Kidney tubule cell (primary cell): ENCODE data around the gene WDR48.

Experiments
- DNase-seq: peaks from one replicate; pipeline ENCODE4 v3.0.0-alpha.2; 2018; ENCODE audit warnings: low spot score

WDR48 gene

DNA sequence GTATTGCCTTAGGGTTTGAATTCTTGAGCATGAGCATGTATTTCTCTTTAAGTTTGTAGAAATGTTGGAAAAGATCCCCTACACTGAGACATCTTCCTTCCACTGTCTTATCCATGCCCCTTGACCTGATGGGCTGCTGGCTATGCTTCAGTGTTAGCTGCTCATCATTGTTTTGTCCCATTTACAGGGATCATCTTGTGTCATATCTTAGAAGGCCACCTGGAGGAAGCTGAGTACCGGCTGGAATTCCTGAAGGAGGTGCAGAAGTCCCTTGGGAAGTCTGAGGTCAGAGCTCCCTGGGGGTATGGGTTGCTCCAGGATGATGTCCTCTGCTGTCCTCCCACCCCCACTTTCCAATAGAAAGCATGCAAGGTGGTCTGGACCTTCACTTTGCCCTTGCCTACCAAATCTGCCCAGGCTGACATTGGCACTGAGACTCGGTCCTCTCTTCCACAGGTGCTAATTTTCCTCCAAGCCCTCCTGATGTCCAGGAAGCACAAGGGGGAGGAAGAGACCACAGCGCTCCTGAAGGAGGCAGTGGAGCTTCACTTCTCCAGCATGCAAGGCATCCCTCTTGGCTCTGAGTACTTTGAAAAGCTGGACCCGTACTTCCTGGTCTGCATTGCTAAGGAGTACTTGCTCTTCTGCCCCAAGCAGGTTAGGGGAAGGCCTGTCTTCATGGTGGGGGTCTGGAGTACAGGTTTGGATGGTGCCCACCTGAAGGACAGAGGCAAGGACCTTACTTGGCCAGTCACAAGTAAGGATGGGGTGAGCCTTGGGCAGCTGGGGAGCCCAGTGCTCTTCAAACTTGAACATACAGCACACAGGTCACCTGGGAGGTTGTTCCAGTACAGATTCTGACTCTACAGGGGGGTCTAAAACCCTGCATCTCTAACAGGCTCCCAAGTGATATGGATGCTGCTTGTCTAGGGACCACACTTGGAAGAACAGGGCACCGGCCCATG is 73.3 kb downstream of the WDR48 start:
- DNase-seq = peak; percentile 60

DNA sequence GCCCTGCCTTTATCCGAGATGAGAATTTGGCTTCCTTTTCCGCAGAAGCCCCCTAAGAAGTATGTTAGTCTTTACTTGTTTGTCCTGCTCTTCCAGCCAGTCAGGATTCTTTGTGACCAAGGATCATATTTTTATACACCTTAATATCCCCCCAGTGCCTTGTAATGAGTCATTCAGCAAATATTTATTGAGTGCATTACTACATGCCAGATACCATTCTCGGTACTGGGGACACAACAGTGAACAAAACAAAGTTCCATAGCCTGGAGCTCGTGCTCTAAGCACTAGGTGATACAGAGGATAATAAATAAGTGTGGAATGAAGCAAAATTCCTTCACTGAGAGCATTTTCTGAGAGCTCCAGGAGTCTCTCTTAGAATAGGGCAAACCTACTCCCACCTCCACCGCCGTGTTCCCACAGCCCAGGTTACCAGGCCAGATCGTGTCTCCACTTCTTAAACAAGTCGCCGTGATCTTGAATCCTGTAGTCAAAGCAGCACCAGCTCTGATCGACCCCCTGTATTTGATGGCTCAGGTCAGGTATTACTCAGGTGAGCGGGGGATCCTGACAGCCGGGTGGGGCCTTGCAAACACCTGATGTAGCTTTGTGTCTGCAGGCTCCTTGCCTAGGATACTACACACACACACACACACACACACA is 74.2 kb downstream of the WDR48 start:
- DNase-seq = peak; percentile 69

DNA sequence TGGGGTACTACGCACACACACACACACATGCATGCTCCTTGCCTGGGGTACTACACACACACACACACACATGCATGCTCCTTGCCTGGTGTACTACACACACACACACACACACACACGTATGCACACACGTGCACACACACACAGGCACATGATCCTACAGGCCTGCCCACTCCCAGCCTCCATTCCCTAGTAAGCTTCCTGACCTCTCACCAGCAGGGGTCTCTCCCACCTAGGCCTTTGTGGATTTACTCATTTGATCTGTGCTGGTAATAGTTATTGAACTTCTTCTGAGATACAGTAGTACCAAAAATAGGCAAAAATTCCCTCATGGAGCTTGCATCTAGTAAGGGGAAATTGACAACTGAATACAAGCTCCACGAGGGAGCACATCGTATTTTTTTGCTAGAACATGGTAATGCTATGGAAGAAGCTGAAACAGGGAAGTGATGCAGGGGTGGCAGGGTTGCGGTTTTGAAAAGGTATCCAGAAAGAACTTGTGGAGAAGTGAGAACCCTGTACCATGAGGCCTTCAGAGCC is 74.8 kb downstream of the WDR48 start:
- peak; percentile 38 for DNase-seq

DNA sequence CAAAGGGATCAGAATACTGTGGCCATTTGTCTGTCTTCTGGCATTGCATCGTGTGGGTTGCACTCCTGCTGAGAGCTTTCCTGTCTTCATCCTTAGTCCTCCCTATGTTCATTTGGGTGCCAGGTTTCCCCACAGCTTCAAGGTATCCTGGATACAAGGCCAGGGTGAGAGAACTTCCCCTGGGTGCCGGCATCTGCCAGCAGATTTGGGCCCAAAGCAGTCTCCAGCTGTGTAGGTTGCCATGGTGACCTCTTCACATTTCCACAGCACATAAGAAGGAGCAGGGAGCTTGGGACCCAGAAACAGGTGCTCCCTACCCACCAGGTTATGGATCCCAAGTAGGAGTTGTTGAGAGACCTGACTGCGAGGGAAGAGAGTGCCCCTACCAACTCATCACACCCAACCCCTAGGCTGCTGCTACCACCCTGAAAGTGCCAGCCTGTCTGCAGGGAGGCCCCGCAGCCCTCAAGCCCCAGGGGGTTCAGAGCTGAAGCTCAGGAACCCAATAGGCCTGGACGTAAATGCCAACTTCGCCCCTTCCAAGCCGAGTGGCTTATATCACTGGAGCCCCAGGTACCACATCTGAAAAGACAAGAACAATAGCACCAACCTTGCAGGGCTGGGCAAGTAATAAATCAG is 75.6 kb downstream of the WDR48 start:
- no peak for DNase-seq

DNA sequence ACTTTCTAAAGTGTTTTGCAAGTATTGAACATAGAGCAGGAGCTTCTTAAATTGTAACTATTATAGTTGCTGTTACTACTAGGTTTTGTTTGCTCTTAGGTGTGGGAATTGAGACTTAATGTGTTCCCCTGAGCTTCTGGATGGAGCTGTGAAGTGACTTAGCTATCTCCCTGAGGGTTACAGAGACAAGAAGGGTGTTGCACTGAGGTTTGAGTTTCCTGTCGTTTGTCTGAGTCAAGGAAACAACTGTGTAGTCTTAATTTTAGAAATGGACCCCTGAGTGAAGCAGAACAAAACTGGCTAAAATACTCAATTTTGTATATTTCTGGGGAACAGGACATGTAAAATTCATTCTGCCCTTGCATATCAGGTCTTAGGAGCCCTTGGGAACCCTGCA is 76.1 kb downstream of the WDR48 start:
- DNase-seq = no peak

DNA sequence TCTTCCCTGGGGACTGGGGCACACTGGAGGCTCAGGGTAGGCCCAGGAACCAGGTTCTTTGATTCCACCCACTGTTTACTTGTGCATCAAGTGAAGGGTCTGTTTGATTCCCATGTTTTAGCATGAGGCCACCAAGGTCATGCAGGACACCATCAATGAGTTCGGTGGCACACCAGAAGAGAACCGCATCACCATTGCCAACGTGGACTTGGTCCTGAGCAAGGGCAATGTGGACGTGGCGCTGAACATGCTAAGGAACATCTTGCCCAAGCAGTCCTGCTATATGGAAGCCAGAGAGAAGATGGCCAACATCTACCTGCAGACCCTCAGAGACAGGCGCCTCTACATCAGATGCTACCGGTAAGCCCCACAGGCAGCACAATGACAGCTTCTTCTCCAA is 77.1 kb downstream of the WDR48 start:
- no peak for DNase-seq

DNA sequence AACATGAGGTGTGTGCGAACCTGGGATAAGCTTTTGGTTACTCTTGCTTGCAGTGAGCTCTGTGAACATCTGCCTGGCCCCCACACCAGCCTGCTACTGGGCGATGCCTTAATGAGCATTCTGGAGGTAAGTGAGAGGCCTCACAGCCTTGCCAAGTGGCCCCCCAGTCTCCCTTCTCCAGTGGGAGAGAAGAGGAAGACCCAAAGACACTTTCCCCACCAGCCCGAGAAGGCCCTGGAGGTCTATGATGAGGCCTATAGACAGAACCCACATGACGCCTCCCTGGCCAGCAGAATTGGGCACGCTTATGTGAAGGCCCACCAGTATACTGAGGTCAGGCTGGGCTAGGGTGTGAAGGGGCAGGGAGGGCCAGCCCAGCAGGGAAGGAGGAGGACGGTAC is 78.2 kb downstream of the WDR48 start:
- no peak for DNase-seq

DNA sequence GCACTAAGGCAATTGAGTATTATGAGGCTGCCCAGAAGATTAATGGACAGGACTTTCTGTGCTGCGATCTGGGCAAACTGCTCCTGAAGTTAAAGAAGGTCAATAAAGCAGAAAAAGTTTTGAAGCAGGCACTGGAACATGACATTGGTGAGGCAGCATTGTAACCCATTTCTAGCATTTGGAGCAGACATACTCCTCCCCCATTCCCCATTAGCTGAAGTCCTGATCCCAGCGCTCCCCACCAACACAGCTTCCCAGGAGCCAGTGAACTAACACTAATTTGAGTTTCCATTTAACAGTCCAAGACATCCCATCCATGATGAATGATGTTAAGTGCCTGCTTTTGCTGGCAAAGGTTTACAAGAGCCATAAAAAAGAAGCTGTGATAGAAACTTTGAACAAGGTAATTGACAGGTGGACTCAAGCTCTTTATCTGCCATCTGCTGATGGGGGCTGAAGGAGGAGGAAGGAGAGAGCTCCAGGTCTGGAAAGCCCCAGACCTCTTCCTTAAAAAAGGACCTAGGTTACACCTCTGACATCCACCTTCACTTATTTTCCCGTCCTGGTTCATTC is 79.0 kb downstream of the WDR48 start:
- DNase-seq = no peak

DNA sequence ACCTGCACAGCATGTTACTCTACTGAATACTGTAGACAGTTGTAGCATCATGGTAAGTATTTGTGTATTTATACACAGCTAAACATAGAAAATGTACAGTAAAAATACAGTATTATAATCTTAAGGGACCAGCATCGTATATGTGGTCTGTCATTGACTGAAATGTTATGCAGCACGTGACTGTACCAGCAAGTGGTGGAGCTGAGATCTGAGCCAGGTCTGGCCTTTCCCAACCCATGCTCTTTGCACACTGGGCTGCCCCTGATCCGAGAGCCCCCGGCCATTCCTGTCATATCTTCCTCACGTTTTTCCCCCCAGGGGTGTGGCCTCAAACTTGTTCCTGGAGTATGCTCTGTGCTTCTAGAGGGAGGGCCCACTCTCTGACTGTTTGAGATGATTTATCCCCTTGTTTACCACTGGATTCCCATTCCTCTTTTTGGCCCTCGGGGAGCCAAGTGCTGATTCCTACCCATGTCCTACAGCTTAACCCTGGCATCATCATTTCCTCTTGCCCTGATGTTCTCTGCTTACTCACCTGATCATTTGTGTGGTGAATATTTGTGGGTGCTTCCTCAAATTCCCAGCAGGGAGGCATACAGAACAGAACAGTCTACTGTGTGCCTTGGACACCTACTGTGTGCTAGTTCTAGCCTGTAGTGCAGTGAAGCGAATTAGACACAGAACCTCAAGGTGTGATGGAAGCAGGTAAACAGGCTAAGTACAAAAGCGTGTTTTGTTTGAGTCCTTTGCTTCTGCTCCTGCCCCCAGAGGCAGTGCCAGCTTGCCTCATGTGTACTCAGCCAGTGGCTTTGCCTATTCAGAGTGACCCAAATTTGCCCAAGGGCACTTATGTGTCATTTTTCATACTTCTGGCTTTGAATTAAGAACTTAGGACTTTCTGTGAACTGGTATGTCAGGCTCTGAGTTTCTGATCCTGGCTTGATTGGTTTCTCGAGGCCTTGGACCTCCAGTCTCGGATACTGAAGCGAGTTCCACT is 80.6 kb downstream of the WDR48 start:
- peak; percentile 20 for DNase-seq

DNA sequence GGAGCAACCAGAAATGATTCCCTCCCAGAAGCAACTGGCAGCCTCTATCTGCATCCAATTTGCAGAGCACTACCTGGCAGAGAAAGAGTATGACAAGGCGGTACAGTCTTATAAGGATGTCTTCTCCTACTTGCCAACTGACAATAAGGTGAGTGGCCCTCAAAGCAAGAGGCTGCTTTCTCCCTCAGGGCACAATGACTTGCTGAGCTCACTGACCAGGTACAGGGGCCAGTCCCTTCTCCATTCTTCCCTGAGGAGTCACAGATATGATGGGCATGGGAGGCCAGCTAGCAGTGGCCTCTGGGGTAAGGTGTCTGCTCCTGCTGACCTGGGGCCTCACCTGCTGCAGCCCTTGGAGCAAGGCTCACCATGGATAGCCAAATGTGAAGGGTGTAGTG is 81.3 kb downstream of the WDR48 start:
- peak; percentile 31 for DNase-seq

DNA sequence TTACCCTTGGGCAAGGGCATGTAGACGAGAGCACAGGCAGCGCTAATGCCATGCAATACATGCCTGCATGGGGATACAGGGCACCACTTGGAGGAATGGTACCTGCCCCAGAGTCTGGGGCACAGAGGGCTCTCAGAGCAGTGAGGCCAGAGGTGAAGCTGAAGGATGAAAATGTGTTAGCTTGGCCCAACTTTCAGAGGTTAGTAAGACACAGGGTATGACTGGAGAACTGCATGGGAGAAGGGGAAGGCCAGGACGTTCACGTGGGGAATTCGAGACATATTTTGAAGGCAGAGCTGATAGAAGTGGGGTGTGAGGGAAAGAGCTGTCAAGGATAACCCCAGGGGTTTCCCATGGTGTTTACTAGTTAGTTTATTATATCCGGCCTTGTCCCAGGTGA is 82.0 kb downstream of the WDR48 start:
- DNase-seq = no peak

DNA sequence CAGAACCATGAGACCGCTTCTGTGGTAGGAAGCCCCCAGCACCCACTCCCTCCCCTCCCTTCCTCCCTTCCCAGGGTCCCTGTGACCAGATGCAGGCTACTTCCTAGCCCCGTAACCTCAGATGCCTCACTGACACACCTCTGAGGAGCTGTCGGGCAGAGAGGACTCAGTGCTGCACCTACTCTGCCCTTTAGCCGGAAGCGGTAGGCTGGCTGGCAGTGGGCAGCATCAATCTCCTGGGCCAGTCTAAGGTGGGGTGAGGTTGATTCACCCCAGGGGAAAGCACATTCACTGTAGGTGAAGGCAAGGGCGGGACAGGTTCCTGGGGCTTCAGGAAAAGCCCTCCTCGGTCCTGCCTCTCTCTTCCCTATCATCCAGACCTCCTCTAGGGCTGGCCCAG is 82.5 kb downstream of the WDR48 start:
- no peak for DNase-seq

DNA sequence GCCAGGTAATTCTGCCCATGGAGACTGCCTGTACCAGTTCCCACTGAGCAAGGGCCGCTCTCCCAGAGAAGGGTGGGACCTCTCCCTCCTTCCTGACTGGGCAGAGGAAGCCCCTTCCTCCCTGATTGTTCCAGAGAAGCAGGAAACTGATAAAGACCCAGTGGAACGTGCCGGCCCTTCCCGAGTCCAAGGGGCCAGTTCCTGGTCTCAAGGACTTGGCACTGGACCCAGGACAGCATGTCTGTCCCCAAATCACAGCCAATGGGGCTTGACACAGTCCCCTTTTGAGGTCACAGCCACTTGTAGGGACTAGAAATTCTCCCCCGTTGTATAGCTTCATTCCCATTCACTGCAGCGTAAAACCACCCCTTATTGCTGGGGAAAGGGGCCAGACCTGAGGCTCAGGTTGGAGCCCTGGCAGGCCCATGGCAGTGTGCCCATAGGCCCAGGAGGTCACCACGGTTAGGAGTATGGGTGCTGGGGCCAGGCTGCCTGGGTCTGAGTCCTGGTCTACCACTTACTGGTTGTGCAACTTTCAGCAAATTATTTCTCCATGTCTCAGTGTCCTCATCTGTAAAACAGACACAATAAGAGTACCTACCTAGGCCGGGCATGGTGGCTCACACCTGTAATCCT is 83.5 kb downstream of the WDR48 start:
- no peak for DNase-seq

DNA sequence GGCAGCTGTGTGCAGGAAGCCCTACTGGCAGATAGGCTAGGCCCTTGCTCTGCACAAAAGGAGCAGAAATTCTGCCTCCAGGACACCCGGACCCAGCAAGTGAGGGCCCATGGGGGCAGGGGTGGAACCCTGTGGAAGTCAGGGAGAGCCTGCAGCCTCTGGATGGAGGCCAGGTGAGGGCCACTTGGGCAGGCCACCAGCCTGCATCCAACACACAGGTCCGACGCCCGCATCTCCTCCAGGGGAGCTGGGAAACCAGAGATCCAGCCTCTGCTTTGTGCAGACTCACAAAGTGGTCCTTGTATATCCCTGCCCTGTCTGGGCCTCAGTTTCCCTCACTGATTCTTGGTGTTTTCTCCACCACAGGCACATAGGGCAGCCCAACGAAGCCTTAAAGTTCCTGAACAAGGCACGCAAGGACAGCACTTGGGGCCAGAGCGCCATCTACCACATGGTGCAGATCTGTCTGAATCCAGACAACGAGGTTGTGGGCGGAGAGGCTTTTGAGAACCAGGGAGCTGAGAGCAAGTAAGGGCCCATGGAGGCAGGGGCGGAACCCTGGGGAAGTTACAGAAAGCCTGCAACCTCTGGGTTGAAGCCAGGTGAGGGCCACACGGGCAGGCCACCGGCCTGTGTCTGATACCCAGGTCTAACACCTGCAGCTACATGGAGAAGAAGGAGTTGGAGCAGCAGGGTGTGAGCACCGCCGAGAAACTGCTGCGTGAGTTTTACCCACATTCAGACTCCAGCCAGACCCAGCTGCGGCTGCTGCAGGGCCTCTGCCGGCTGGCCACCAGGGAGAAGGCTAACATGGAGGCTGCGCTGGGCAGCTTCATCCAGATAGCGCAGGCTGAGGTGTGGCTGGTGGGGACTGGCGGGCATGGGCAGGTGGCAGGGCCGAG is 85.0 kb downstream of the WDR48 start:
- no peak for DNase-seq

DNA sequence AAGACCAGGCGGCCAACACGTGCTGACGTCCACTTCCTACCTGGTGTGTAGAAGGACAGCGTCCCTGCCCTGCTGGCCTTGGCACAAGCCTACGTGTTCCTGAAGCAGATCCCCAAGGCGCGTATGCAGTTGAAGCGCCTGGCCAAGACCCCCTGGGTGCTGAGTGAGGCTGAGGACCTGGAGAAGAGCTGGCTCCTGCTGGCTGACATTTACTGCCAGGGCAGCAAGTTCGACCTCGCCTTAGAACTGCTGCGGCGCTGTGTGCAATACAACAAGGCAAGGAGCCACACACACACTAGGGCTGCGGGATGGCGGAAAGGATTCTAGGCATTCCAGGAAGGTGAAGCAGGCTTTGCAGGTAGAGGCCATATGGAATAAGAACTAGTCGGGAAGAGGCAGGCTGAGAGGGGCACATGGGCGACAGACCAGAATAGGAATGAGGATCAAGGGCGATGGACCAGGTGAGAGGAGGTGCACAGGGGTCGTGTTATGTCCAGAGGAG is 85.7 kb downstream of the WDR48 start:
- no peak for DNase-seq

DNA sequence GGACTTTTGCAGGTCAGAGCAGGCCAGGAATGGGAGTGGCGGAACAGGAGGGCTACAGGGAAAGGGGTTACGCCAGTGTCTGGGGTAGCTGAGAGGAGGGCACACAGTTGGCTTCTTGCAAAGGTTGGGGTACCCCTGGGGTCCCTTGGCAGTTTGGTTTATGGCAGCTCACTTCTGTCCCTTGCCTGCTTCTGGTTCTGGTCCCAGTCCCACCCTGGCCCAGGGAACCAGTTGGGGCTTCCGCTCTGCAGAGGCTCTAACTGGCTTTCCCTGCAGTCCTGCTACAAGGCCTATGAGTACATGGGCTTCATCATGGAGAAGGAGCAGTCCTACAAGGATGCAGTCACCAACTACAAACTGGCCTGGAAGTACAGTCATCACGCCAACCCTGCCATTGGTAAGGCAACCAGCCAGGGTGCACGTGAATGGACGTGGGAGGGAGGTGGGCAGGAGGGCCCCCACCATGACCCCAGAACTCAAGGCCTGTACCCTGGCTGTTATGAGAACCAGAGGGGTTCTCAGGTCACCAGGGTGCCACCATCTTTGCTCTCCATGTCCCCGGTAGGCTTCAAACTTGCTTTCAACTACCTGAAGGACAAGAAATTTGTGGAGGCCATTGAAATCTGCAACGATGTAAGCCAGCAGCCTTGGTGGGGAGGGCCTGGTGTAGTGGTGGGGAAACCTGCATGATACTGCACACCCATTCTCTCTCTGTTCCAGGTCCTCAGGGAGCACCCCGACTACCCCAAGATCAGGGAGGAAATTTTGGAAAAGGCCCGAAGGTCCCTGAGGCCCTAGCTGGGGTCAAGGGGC is 86.4 kb downstream of the WDR48 start:
- DNase-seq = no peak

DNA sequence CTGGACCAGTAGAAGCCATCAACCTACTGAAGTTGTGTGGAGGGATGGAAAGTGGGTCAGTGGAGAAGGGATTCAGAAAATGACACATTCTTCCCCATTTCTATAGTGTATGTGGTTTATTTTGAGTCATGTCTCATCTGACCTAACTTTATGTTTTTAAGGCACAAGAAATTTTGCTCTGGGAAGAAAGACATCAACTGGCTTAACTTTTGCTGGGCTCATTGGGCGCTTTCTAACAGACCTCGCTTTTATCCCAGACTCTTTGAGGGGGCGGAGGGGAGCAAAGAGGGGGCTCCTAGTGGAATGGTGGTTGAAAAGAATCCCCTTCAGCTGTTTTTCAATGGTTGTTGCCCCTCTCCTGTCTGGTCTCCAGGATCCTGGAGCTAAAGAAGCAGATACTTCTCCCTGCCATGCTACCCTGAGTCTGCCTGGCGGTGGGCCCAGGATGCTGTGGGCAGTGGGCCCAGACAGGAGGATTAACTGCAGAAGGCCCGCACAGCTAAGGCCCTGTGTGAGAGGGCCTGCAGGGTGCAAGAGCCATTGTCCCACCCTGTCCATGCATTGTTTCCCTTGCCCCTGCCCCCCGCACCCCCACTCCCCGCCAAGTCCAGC is 87.1 kb downstream of the WDR48 start:
- no peak for DNase-seq

DNA sequence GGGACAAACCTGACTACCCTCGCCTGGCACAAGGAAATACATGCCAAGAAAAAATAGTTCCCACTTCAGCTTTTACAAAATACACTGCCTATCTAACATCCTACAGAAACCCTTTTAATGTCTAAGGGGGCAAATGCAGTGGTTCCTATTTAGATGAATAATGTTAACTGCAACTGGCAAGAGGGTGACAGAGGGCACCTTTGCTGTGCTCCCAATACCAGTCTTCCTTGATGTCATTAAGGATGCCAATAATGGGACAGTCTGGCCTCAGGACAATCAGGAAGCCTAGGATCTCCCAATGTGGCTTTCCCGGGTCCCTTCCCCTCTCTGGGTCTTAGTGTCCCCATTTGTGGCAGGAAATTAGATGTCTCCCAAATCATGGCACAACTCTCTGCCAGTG is 87.6 kb downstream of the WDR48 start:
- DNase-seq = no peak
